NB4 (cell line): ENCODE measurements around the gene PRMT9.

Experiments used
- POLR2A ChIP-seq: IDR thresholded peaks from 2 replicates; pipeline ENCODE4 v1.6.1; 2011; ENCODE audit warnings: mild to moderate bottlenecking; ENCODE audit not compliant: insufficient read length; ENCODE audit errors: extremely low read depth
- TF ChIP-seq, protein P1 (sequence below): IDR thresholded peaks from one replicate; pipeline ENCODE4 v1.5.1; 2012; ENCODE audit warnings: low read depth, low read length
- TF ChIP-seq, protein P2 (sequence below): IDR thresholded peaks from 2 replicates; pipeline ENCODE4 v1.6.1; 2011; ENCODE audit warnings: low read depth, low read length

DNA sequence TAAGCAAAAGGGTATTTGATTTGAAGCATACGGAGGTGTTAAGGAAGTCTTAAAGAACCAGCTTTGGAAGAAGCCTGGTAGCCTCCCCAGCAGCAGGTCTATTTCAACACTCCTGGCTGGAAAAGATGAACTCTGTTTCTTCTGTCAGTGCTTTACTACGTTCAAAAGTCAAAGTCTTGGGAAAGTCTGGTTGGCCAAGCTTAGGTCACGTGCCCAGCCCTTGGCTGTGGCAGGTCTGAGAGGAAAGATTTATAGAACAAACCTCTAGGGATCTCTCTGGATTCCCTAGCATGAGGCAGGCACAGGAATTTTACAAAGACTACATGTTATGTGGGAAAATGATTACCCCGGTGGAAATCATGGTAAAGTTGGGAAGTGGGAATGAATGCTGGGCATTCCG lies 39.4 kb upstream of the PRMT9 start:
- TF ChIP-seq, protein P1, sequence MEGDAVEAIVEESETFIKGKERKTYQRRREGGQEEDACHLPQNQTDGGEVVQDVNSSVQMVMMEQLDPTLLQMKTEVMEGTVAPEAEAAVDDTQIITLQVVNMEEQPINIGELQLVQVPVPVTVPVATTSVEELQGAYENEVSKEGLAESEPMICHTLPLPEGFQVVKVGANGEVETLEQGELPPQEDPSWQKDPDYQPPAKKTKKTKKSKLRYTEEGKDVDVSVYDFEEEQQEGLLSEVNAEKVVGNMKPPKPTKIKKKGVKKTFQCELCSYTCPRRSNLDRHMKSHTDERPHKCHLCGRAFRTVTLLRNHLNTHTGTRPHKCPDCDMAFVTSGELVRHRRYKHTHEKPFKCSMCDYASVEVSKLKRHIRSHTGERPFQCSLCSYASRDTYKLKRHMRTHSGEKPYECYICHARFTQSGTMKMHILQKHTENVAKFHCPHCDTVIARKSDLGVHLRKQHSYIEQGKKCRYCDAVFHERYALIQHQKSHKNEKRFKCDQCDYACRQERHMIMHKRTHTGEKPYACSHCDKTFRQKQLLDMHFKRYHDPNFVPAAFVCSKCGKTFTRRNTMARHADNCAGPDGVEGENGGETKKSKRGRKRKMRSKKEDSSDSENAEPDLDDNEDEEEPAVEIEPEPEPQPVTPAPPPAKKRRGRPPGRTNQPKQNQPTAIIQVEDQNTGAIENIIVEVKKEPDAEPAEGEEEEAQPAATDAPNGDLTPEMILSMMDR: no peak
- no peak for TF ChIP-seq POLR2A
- TF ChIP-seq, protein P2, sequence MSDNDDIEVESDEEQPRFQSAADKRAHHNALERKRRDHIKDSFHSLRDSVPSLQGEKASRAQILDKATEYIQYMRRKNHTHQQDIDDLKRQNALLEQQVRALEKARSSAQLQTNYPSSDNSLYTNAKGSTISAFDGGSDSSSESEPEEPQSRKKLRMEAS: no peak
